Spinal cord (tissue), 10 donors: Measurements from ENCODE around the gene TNIP1. TPM values are rescaled to one million over a fixed set of nuclear protein-coding genes. Genes with fewer than 3 reads are reported as not detected.

Experiments used
- DNase-seq, 6 donors: peaks; one replicate each; pipeline versions ENCODE4 v3.0.0 to v3.0.0-alpha.2; 2013 to 2015; ENCODE audit warnings: low spot score in 6 of 6, low read depth in 4 of 6
- H3K27ac ChIP-seq: one replicate; pipeline ENCODE4 v1.5.1; 2013; ENCODE audit warnings: low read depth, low read length, control low read depth
- H3K27me3 ChIP-seq: one replicate; pipeline ENCODE4 v1.6.1; 2013; ENCODE audit warnings: low read length; ENCODE audit not compliant: control insufficient read depth, insufficient read depth
- H3K36me3 ChIP-seq: one replicate; pipeline ENCODE4 v1.6.1; 2013; ENCODE audit warnings: low read length; ENCODE audit not compliant: control insufficient read depth, insufficient read depth
- H3K4me1 ChIP-seq: one replicate; pipeline ENCODE4 v1.6.1; 2013; ENCODE audit warnings: low read length; ENCODE audit not compliant: control insufficient read depth, insufficient read depth
- H3K4me3 ChIP-seq: one replicate; pipeline ENCODE4 v1.5.1; 2013; ENCODE audit warnings: low read depth, low read length, control low read depth
- H3K9me3 ChIP-seq: one replicate; pipeline ENCODE4 v1.6.1; 2013; ENCODE audit warnings: low read length; ENCODE audit not compliant: control insufficient read depth, insufficient read depth
- WGBS: methylation state at CpG from one replicate; pipeline ENCODE4 v1.1.5; 2013; ENCODE audit warnings: missing lambda C conversion rate; ENCODE audit not compliant: insufficient coverage; 5-methylcytosine and 5-hydroxymethylcytosine counted together
- polyA plus RNA-seq, 2 donors: library from polyadenylated mRNA; unstranded; fragments of 120-200 nt; gene quantifications; one replicate each; pipeline ENCODE4 v1.2.1, GENCODE V29; 2013; ENCODE audit not compliant: insufficient read length in 2 of 2
- total RNA-seq, 2 donors: library from RNA; depleted of rRNA in 1 of 2; stranded (reverse); fragments of 120-200 nt in 1 of 2; fragments of >200 nt in 1 of 2; gene quantifications; one replicate each; pipeline versions ENCODE4 v1.2.3 to v1.2.4, GENCODE V29; 2013 to 2014
- donor health status: healthy.

Gene TNIP1
- total and polyA plus RNA-seq, 4 donors = 25.5 to 63.7 (median 52.4) TPM

DNA sequence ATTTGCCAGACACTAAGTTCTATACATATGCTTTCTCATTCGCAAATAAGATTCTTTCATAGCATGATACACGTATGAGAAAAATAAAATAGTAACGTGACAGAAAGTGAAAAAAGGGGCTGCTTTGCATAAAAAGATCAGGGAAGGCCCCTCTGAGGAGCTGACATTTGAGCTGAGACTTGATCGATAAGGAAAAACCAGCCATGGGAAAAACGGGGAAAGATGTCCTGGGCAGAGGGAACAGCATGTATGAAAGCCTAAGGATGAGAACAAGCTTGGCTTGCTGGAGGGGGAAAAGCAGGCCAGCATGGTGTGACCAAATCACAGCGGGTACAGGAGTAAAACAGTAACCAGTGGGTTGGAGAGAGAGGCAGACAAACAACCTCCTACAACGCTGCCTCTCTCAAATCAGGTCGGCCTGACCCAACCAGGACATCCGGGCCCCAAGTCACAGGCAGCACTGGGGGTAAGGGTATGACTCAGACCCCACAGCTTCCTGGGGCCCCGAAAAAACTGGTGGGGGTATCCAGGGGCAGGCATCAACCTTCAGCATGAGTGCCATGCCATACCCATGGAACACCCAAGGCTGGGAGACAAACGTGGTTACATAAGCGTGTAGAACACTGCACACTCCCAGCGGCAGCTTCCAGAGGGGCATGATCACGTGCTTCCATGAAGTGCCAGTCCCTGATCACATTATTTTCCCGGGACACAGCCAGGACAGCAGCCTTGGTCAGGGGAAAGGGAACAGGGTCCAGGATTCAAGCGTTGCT, 2.2 kb downstream of the TNIP1 start:
- H3K9me3 ChIP-seq = no peaks in the 10 kb centered on the region

DNA sequence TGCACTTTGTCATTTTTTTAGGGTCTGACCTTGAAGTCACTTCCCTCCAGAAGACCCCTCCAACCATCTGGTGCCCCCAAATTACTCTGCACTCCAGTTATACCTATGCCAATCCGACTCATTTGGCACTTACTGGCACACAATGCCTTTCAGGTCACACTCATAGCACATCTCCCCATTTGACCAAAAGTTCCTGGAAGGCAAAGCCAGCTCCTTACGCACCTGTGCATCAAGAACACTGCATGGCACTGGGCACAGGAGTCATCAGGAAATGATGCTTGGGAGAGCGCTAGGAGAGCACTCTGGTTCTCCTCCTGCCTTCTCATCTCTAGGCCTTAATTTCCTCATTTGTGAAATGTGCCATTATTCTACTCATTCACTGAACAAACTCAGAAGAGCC, 2.9 kb downstream of the TNIP1 start:
- no peaks in the 10 kb centered on the region for H3K36me3 ChIP-seq
- no peaks in the 10 kb centered on the region for H3K27me3 ChIP-seq
- no peak overlapping the region for H3K27ac ChIP-seq
- DNase-seq = no peak
- no peaks in the 10 kb centered on the region for H3K9me3 ChIP-seq
- no peak overlapping the region for H3K4me3 ChIP-seq
- WGBS = 82% methylated on average over 3 of the region's 3 CpGs
- peaks cover 21% of the 10 kb centered on the region for H3K4me1 ChIP-seq

More for the DNA sequence above, 2.2 kb downstream of the TNIP1 start:
- Histone ChIP-seq H3K4me3 (no peak overlapping the region), H3K36me3 (no peaks in the 10 kb centered on the region), H3K27me3 (no peaks in the 10 kb centered on the region), H3K4me1 (peaks cover 21% of the 10 kb centered on the region), H3K27ac (no peak overlapping the region)
- no peak for DNase-seq
- WGBS = 79% methylated on average over 12 of the region's 16 CpGs

DNA sequence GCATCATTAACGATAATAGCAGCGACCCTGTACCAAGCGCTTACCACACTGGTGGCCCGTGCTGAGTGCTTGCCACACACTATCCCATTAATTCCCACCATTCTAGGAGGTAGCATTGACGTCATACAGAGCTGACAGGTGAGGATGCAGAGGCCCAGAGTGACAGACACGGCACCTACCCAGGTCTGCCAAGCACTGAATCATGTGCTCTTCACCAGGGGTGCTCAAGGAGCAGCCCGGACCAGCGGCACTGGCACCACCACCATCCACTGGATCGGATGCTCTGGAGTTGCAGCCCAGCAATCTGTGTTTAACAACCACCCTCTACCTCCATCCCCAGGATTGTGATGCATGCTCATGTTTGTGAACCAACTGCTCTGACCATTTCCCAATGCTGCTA, 3.4 kb downstream of the TNIP1 start:
- H3K27ac ChIP-seq = no peak overlapping the region
- WGBS = 99% methylated on average over 9 of the region's 9 CpGs

DNA sequence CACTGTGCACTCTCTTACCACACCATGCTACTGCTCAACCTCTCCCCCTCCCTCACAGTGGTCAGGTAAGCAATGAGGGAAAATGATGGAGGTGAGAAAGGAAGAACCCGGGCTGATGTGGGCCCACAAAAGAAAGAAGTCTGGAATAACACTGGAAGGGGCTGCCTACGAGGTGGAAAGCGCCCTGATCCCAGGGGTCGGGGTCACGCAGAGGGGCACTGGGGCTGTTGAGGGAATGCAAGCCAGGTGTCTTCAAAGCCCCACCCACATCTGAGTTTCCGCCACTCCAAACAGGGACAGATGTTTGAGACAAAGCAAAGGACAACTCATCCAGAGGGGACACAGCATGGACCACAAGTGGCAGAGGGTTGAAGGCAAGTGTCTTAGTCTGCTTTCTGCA, 4.2 kb downstream of the TNIP1 start:
- no peak for DNase-seq
- Histone ChIP-seq H3K4me1 (peaks cover 20% of the 10 kb centered on the region), H3K27ac (no peak overlapping the region), H3K36me3 (no peaks in the 10 kb centered on the region), H3K9me3 (no peaks in the 10 kb centered on the region), H3K27me3 (no peaks in the 10 kb centered on the region), H3K4me3 (no peak overlapping the region)
- 60% methylated on average over 1 of the region's 6 CpGs for WGBS

More for the DNA sequence above, 3.4 kb downstream of the TNIP1 start:
- DNase-seq = no peak
- H3K9me3 ChIP-seq = no peaks in the 10 kb centered on the region
- H3K36me3 ChIP-seq = no peaks in the 10 kb centered on the region
- H3K4me3 ChIP-seq = no peak overlapping the region
- no peaks in the 10 kb centered on the region for H3K27me3 ChIP-seq
- H3K4me1 ChIP-seq = peaks cover 21% of the 10 kb centered on the region

DNA sequence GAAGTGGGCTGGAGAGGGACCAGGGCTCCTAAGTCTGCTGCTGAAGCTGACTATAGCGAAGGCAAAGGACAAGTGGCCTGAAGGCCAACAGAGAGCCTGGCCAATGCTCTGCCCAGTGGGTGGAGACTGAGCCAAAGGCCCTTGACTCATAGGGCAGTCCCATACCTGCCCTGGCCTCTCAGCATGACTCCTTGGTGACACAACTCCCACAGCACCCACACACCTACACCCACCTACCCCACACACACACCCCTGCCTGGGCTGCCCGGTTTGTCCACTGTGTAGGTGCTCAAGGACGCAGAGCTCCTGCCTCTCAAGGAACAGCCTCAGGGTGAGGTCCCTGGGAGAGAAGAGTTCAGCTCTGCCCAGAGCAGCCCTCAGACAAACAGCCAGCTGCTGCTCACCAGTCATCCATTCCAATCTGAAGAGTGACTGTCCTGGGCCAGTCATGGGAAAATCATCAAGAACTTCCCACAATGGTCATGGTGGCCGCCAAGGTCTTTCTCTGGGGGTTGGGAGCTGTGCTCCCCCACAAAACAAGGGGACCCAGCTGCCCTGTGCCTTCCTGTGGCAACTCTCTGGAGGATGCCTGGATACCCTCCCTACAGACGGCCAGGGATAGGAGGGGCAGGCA, 5.0 kb downstream of the TNIP1 start:
- no peaks in the 10 kb centered on the region for H3K9me3 ChIP-seq
- DNase-seq = no peak
- no peak overlapping the region for H3K27ac ChIP-seq
- H3K4me1 ChIP-seq = peaks cover 14% of the 10 kb centered on the region
- WGBS = 83% methylated on average over 5 of the region's 5 CpGs
- no peaks in the 10 kb centered on the region for H3K27me3 ChIP-seq
- no peak overlapping the region for H3K4me3 ChIP-seq
- no peaks in the 10 kb centered on the region for H3K36me3 ChIP-seq

DNA sequence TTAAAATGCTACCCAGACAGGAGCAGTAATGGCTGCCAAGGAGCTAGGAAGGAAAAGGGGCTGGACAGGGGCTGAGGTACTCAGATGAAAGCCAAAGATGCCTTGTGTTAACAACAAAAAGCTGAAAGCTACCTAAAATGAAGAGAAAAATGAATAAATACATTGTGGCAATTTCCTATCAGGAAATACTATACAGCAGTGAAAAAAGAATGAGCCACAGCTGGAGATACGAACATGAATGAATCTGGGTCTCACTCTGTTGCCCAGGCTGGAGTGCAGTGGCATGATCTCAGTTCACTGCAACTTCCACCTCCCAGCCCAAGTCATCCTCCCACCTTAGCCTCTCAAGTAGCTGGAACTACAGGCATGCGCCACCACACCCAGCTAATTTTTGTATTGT, 6.3 kb downstream of the TNIP1 start:
- no peaks in the 10 kb centered on the region for H3K9me3 ChIP-seq
- DNase-seq = no peak
- H3K4me1 ChIP-seq = peaks cover 18% of the 10 kb centered on the region
- 100% methylated on average over 1 of the region's 2 CpGs for WGBS
- H3K27ac ChIP-seq = no peak overlapping the region
- no peak overlapping the region for H3K4me3 ChIP-seq
- H3K27me3 ChIP-seq = no peaks in the 10 kb centered on the region
- no peaks in the 10 kb centered on the region for H3K36me3 ChIP-seq

DNA sequence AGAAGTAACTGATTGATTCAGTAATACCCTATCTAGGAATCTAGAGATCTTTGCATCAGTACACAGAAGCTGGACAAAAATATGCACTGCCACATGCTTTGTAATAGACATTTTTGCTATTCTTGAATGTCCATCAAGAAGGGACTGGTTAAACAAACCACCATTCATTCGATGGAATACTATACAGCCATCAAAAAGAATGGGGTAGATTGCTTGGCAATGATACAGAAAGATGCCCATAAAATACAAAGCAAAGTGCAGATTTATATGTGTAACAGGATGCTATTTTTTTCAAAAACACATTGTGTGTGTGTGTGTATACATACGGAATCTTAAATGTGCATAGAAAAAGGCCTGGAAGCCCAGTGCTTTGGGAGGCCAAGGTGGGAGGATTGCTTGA, 7.6 kb downstream of the TNIP1 start:
- H3K36me3 ChIP-seq = no peaks in the 10 kb centered on the region
- no peaks in the 10 kb centered on the region for H3K9me3 ChIP-seq
- DNase-seq = no peak
- peaks cover 21% of the 10 kb centered on the region for H3K4me1 ChIP-seq
- no peaks in the 10 kb centered on the region for H3K27me3 ChIP-seq
- H3K27ac ChIP-seq = no peak overlapping the region
- no CpG with 5 or more reads among the region's 2 CpGs for WGBS
- H3K4me3 ChIP-seq = no peak overlapping the region

DNA sequence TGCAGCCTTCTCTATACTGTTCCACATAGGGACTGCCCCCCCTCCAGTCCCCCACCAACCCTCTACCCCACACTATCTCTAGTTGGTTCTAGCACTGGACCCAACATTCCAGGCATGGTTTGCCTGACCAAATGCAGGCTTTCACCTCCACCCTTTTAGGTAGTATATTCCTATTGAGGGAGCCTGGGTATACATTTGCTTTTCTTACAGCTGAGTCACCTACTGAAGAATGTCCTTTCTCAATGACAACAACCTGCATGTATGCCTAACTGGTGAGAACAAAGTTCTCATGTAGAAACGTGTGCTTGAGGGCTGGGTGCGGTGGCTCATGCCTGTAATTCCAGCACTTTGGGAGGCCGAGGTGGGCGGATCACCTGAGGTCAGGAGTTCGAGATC, 8.2 kb downstream of the TNIP1 start:
- no peak overlapping the region for H3K27ac ChIP-seq
- H3K27me3 ChIP-seq = no peaks in the 10 kb centered on the region
- no CpG with 5 or more reads among the region's 5 CpGs for WGBS
- no peak for DNase-seq
- no peaks in the 10 kb centered on the region for H3K36me3 ChIP-seq
- H3K4me1 ChIP-seq = peaks cover 28% of the 10 kb centered on the region
- H3K4me3 ChIP-seq = no peak overlapping the region
- no peaks in the 10 kb centered on the region for H3K9me3 ChIP-seq

DNA sequence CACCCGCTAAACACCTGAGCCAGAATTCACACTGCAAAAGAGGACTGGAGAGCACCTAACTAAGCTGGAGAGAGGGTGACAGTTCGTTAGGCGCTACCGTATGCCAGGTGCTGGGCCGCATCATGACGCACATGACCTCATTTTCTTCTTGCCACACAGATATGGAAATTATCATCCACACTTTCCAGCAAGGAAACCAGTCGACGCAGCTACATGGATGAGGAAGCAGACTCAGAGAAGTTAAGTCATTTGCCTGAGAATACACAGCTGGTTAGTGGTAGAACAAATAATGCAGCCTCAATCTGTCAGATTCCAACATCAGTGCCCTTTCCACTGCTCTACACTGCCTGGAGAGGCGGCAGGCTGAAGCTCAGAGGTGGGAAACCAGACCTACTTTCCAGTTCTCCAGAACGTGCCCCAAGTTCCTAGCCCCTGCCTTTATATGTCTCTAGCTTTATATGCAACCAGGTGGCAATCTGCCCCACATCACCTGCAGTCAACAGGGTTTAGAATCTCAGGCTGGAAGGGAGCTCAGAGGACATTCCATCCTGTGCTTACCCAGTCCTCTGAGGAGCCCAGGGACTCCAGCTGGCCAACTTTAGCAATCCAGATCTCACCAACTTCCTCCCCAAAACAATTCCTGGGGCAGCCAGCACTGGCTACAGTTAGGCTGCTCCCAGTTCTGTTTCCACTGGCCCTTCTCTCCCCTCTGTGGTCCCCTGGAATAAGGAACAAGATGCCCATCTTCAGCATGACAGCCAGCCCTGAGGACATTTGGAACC, 8.8 kb downstream of the TNIP1 start:
- no peaks in the 10 kb centered on the region for H3K9me3 ChIP-seq
- H3K27me3 ChIP-seq = no peaks in the 10 kb centered on the region
- WGBS = 95% methylated on average over 7 of the region's 10 CpGs
- H3K4me3 ChIP-seq = no peak overlapping the region
- H3K27ac ChIP-seq = no peak overlapping the region
- no peak for DNase-seq
- H3K36me3 ChIP-seq = no peaks in the 10 kb centered on the region
- peaks cover 33% of the 10 kb centered on the region for H3K4me1 ChIP-seq
